ENCODE results near the gene DNER.

Gene DNER

GRCh38 chr2:229437467-229437866 is 276.9 kb downstream of the DNER start:
- ChIA-PET CTCF (no interaction called here), POLR2A (no interaction called here)
- DNase-seq (ENCODE audit: low read depth, low spot score) = no peak
- H3K4me3 ChIP-seq (ENCODE audit: low read depth, low read length) = no peak overlapping the region
- TF ChIP-seq, protein P1, sequence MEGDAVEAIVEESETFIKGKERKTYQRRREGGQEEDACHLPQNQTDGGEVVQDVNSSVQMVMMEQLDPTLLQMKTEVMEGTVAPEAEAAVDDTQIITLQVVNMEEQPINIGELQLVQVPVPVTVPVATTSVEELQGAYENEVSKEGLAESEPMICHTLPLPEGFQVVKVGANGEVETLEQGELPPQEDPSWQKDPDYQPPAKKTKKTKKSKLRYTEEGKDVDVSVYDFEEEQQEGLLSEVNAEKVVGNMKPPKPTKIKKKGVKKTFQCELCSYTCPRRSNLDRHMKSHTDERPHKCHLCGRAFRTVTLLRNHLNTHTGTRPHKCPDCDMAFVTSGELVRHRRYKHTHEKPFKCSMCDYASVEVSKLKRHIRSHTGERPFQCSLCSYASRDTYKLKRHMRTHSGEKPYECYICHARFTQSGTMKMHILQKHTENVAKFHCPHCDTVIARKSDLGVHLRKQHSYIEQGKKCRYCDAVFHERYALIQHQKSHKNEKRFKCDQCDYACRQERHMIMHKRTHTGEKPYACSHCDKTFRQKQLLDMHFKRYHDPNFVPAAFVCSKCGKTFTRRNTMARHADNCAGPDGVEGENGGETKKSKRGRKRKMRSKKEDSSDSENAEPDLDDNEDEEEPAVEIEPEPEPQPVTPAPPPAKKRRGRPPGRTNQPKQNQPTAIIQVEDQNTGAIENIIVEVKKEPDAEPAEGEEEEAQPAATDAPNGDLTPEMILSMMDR (IDR thresholded peaks at IDR 0.05; ENCODE audit: insufficient read depth, low read length, missing control alignments) = no peak

GRCh38 chr2:229434187-229434586 is 280.2 kb downstream of the DNER start:
- no peak for DNase-seq (ENCODE audit: low read depth, low spot score)
- no peak overlapping the region for H3K4me3 ChIP-seq (ENCODE audit: low read depth, low read length)
- ChIA-PET POLR2A (no interaction called here), CTCF (no interaction called here)
- TF ChIP-seq, protein P1 (IDR thresholded peaks at IDR 0.05; ENCODE audit: insufficient read depth, low read length, missing control alignments) = no peak

DNA sequence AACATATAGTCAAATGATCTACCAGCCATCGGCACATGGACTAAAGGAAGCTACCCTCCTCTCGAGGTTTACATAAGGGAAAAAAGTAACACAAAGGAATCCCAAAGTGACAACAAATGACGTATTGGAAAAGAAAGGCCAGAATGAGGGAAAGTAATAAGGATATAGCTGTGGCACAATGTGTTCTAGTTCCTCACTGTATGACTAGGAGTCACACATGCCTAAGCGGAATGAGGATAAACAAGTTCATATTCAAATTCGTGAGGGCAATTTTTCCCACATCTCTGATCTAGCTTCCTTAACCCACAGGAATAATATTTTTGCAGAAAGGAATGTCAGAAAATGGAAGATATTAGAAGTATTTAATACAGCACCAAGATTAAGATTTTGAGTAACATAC is 281.0 kb downstream of the DNER start:
- H3K4me3 ChIP-seq (ENCODE audit: low read depth, low read length) = no peak overlapping the region
- DNase-seq (ENCODE audit: low read depth, low spot score) = no peak
- ChIA-PET POLR2A (no interaction called here), CTCF (no interaction called here)
- TF ChIP-seq, protein P1 (IDR thresholded peaks at IDR 0.05; ENCODE audit: insufficient read depth, low read length, missing control alignments) = no peak

- ChIA-PET CTCF (no interaction called here), POLR2A (no interaction called here)
- no peak overlapping the region for H3K4me3 ChIP-seq (ENCODE audit: low read depth, low read length)
- TF ChIP-seq, protein P1 (IDR thresholded peaks at IDR 0.05; ENCODE audit: insufficient read depth, low read length, missing control alignments) = no peak
- no peak for DNase-seq (ENCODE audit: low read depth, low spot score)
Measured at GRCh38 chr2:229431327-229431954, 282.9 kb downstream of the DNER start.

DNA sequence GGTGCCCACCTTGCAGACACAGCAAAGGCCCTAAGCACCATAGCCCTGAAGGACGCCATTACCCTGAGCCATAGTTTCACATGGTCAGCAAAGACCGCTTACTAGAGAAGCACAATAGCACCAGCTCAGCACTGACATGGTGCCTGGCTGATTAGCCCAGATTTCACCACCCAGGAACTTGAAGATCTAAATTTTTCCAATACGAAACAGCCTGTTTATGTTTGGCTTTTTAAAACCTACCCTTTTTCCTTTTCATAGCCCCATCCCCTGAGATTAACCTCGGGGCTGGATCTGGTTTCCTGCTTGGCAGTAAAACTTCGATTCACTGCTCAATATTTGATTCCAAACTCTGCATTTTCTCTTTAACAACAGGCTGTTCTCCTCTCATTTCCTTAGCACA is 284.8 kb downstream of the DNER start:
- TF ChIP-seq, protein P1 (IDR thresholded peaks at IDR 0.05; ENCODE audit: insufficient read depth, low read length, missing control alignments) = no peak
- no peak for DNase-seq (ENCODE audit: low read depth, low spot score)
- no peak overlapping the region for H3K4me3 ChIP-seq (ENCODE audit: low read depth, low read length)
- POLR2A ChIA-PET = no interaction called here
- CTCF ChIA-PET = no interaction called here

DNA sequence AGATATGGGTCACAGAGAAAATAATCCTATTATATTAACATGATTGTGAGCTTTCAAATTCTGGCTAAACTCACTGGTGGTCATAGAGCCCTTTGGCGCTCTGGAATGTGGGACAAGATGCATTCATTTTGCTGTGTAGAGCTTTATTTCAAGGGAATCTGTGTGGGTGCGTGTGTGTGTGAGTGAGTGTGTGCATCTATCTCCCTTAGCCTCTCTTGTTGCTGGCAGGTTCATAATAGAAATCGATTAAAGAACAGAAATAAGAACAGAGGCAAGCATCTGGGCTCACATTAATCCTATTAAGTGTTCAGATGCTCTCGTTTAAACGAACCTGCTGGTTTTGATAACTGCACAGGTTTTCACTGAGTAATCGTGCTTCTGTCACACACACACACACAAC is 287.9 kb downstream of the DNER start:
- CTCF ChIA-PET = no interaction called here
- POLR2A ChIA-PET = no interaction called here
- TF ChIP-seq, protein P1 (IDR thresholded peaks at IDR 0.05; ENCODE audit: insufficient read depth, low read length, missing control alignments) = no peak
- no peak overlapping the region for H3K4me3 ChIP-seq (ENCODE audit: low read depth, low read length)
- no peak for DNase-seq (ENCODE audit: low read depth, low spot score)
